Sigmoid colon (tissue), 7 donors: ENCODE measurements around the gene MAD1L1. TPM values are rescaled to one million over a fixed set of nuclear protein-coding genes. Genes with fewer than 3 reads are reported as not detected.

Experiments
- DNase-seq: peaks from one replicate; pipeline ENCODE4 v3.0.0-alpha.2; 2019
- H3K27ac ChIP-seq, 4 donors: fragments of 200-600 bp; sonication (generic); one replicate each; pipeline ENCODE4 v1.5.1; 2016 to 2019; ENCODE audit warnings: mild to moderate bottlenecking in 1 of 4
- H3K27me3 ChIP-seq, 3 donors: fragments of 200-600 bp; sonication (generic); one replicate each; pipeline ENCODE4 v1.5.1; 2019; ENCODE audit warnings: mild to moderate bottlenecking in 1 of 3
- H3K36me3 ChIP-seq, 4 donors: fragments of 200-600 bp; sonication (generic); one replicate each; pipeline ENCODE4 v1.5.1; 2016 to 2019
- H3K4me1 ChIP-seq, 4 donors: fragments of 200-600 bp; sonication (generic); one replicate each; pipeline ENCODE4 v1.5.1; 2017 to 2019
- H3K4me3 ChIP-seq, 4 donors: fragments of 200-600 bp; sonication (generic); one replicate each; pipeline ENCODE4 v1.5.1; 2017 to 2019; ENCODE audit warnings: mild to moderate bottlenecking in 2 of 4, moderate library complexity in 1 of 4
- H3K9me3 ChIP-seq, 4 donors: fragments of 200-600 bp in 3 of 4; sonication (generic) in 3 of 4; one replicate each; pipeline versions ENCODE4 v1.5.1 to v1.6.1; 2013 to 2019
- EP300 ChIP-seq, 4 donors: sonication (generic); formaldehyde crosslinking; IDR thresholded peaks; one replicate each; pipeline ENCODE4 v1.6.1; 2017; ENCODE audit warnings: antibody characterized with exemption in 4 of 4
- POLR2A ChIP-seq, 2 donors: fragments of 450-650 bp; IDR thresholded peaks; one replicate each; pipeline ENCODE4 v1.6.1; 2016; ENCODE audit warnings: antibody characterized with exemption in 2 of 2, mild to moderate bottlenecking in 2 of 2, moderate library complexity in 2 of 2
- POLR2AphosphoS5 ChIP-seq, 4 donors: sonication (generic); formaldehyde crosslinking; IDR thresholded peaks; one replicate each; pipeline ENCODE4 v1.6.1; 2017; ENCODE audit warnings: antibody characterized with exemption in 4 of 4
- WGBS, 2 donors: extraction: QIAGEN DNeasy Blood & Tissue Kit; methylation state at CpG; one replicate each; pipeline ENCODE4 v1.1.7; 2013; 5-methylcytosine and 5-hydroxymethylcytosine counted together
- intact Hi-C: fragments of 100-400 bp; cut with DNase I; formaldehyde crosslinking; loops from one replicate; pipeline ENCODE4 v1.15.1; 2023
- polyA plus RNA-seq, 3 donors: library from polyadenylated mRNA; stranded (reverse); fragments of 200-250 nt; gene quantifications; one replicate each; pipeline ENCODE4 v1.2.3, GENCODE V29; 2013
- total RNA-seq, 4 donors: library from RNA; depleted of rRNA; stranded (reverse); fragments of >200 nt; gene quantifications; one replicate each; pipeline ENCODE4 v1.1.0, GENCODE V29; 2016
- TF ChIP-seq, protein P1 (sequence below), 4 experiments: fragments of 450-650 bp in 3 of 4; fragments of 200-600 bp in 1 of 4; IDR thresholded peaks; one replicate each; pipeline ENCODE4 v1.5.1; 2016 to 2019; ENCODE audit warnings: antibody characterized with exemption in 4 of 4, mild to moderate bottlenecking in 3 of 4, moderate library complexity in 2 of 4
- donor health status: healthy with polysubstance abuse.
- donor health status: Bipolar disorder and iron deficiency.
- donor health status: healthy.

MAD1L1 gene
- total and polyA plus RNA-seq, 7 donors, result 10.2 to 38.4 (median 20.6) TPM

GRCh38 chr7:2065528-2065927 is 167.2 kb downstream of the MAD1L1 start:
- Histone ChIP-seq H3K27ac (no peak overlapping the region), H3K9me3 (no peaks in the 10 kb centered on the region), H3K27me3 (no peaks in the 10 kb centered on the region), H3K36me3 (peaks cover 0 to 14% (median 6%) of the 10 kb centered on the region in 4 donors), H3K4me3 (no peak overlapping the region), H3K4me1 (peaks cover 0 to 8% (median 0%) of the 10 kb centered on the region in 4 donors)
- 94 to 97% methylated on average over 13 of the region's 13 CpGs for WGBS, 2 donors
- no peak for DNase-seq
- TF ChIP-seq, protein P1, sequence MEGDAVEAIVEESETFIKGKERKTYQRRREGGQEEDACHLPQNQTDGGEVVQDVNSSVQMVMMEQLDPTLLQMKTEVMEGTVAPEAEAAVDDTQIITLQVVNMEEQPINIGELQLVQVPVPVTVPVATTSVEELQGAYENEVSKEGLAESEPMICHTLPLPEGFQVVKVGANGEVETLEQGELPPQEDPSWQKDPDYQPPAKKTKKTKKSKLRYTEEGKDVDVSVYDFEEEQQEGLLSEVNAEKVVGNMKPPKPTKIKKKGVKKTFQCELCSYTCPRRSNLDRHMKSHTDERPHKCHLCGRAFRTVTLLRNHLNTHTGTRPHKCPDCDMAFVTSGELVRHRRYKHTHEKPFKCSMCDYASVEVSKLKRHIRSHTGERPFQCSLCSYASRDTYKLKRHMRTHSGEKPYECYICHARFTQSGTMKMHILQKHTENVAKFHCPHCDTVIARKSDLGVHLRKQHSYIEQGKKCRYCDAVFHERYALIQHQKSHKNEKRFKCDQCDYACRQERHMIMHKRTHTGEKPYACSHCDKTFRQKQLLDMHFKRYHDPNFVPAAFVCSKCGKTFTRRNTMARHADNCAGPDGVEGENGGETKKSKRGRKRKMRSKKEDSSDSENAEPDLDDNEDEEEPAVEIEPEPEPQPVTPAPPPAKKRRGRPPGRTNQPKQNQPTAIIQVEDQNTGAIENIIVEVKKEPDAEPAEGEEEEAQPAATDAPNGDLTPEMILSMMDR (IDR thresholded peaks at IDR 0.05), result no peak
- TF ChIP-seq EP300 (IDR thresholded peaks at IDR 0.05) (no peak), POLR2A (IDR thresholded peaks at IDR 0.05) (no peak), POLR2AphosphoS5 (IDR thresholded peaks at IDR 0.05) (no peak)
- intact Hi-C loops, result no loop called here

- peaks cover 0 to 3% (median 0%) of the 10 kb centered on the region in 4 donors for H3K9me3 ChIP-seq
- WGBS, 2 donors, result 37 to 52% methylated on average over 24 of the region's 24 CpGs
- no peak overlapping the region for H3K4me3 ChIP-seq
- intact Hi-C loops, result no loop called here
- peaks cover 0 to 8% (median 0%) of the 10 kb centered on the region in 4 donors for H3K4me1 ChIP-seq
- TF ChIP-seq EP300 (IDR thresholded peaks at IDR 0.05), result no peak
- TF ChIP-seq, protein P1 (IDR thresholded peaks at IDR 0.05), result no peak
- no peak for TF ChIP-seq POLR2AphosphoS5 (IDR thresholded peaks at IDR 0.05)
- TF ChIP-seq POLR2A (IDR thresholded peaks at IDR 0.05), result no peak
- DNase-seq, result no peak
- H3K27ac ChIP-seq, result no peak overlapping the region
- peaks cover 0 to 14% (median 5%) of the 10 kb centered on the region in 4 donors for H3K36me3 ChIP-seq
- no peaks in the 10 kb centered on the region for H3K27me3 ChIP-seq
Measured at GRCh38 chr7:2063563-2064260, 169.0 kb downstream of the MAD1L1 start.

DNA sequence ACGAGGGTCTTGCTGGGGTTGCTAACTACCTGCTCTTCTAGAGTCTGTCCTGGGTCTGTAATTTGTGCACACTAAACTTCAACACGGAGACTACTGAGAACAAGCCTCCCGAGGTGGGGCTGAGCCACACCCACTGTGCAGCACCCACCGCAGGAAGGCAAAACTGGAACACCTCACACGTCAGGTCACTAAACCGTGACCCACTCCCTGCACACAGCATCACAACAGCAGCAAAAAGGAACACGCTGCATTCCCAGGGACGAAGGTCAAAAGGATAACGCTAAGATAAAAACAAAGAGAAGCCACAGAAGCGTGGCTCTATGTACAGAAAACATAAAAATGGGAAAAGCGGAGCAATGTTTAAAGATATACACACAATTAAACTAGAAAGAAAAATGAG is 170.1 kb downstream of the MAD1L1 start:
- TF ChIP-seq POLR2AphosphoS5 (IDR thresholded peaks at IDR 0.05) (no peak), POLR2A (IDR thresholded peaks at IDR 0.05) (no peak), EP300 (IDR thresholded peaks at IDR 0.05) (no peak)
- TF ChIP-seq, protein P1 (IDR thresholded peaks at IDR 0.05), result no peak
- Histone ChIP-seq H3K27ac (no peak overlapping the region), H3K9me3 (peaks cover 0 to 3% (median 0%) of the 10 kb centered on the region in 4 donors), H3K36me3 (peaks cover 0 to 5% (median 2%) of the 10 kb centered on the region in 4 donors), H3K4me1 (peaks cover 0 to 8% (median 0%) of the 10 kb centered on the region in 4 donors), H3K4me3 (no peak overlapping the region), H3K27me3 (no peaks in the 10 kb centered on the region)
- WGBS, 2 donors, result 22 to 67% methylated on average over 11 of the region's 11 CpGs
- intact Hi-C loops, result no loop called here
- no peak for DNase-seq

GRCh38 chr7:2060701-2061100 is 172.0 kb downstream of the MAD1L1 start:
- no peak for DNase-seq
- 91 to 92% methylated on average over 11 of the region's 11 CpGs for WGBS, 2 donors
- H3K9me3 ChIP-seq, result peaks cover 0 to 3% (median 0%) of the 10 kb centered on the region in 4 donors
- H3K4me3 ChIP-seq, result no peak overlapping the region
- TF ChIP-seq, protein P1 (IDR thresholded peaks at IDR 0.05), result no peak
- TF ChIP-seq POLR2A (IDR thresholded peaks at IDR 0.05) (no peak), EP300 (IDR thresholded peaks at IDR 0.05) (no peak), POLR2AphosphoS5 (IDR thresholded peaks at IDR 0.05) (no peak)
- peaks cover 0 to 8% (median 0%) of the 10 kb centered on the region in 4 donors for H3K4me1 ChIP-seq
- H3K27me3 ChIP-seq, result no peaks in the 10 kb centered on the region
- no peak overlapping the region for H3K27ac ChIP-seq
- intact Hi-C loops, result no loop called here
- H3K36me3 ChIP-seq, result peaks cover 0 to under 1% (median 0%) of the 10 kb centered on the region in 4 donors
